Measurements from ENCODE around the gene DNASE1.
"Not testable (repeated sequence)": the region's sequence is repeated elsewhere in the genome, so short reads cannot be mapped to it uniquely, and the experiment has no call there.

The DNASE1 gene, protein sequence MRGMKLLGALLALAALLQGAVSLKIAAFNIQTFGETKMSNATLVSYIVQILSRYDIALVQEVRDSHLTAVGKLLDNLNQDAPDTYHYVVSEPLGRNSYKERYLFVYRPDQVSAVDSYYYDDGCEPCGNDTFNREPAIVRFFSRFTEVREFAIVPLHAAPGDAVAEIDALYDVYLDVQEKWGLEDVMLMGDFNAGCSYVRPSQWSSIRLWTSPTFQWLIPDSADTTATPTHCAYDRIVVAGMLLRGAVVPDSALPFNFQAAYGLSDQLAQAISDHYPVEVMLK

DNA sequence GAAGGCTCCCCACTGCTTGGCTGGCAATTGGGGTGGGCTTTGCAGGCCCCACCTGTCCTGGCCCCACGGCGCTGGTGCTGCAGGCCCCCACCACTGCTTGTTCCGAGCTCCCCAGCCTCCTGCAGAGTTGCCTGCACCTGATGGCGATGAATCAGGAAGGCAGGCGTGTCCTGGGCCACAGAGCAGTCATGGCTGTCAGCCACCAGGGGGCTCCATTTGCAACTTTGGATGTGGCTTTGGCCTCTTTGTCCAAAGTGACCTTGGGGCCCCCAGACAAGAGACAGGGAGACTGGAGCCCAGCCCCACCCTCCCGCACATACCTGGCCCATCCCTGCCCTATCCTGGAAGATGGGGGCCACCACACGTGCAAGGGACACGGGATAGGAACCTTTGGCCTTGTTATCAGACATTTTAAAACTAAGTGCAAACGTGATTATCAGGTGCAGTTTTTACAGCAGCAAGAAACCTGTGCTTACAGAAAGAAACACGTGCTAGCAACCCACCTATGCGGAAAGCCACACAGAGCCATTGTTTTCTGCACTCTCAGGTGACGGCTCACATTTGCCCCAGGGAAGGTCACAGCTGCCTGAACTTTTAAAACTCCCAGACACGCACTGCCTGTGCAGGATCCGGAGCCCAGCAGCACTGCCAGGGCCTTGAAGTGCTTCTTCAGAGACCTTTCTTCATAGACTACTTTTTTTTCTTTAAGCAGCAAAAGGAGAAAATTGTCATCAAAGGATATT lies at the start of gene DNASE1:
Gene DNASE1 (plus strand): TSS at position 443 of the 743 bp plus-strand sequence. CDS start 683 bp downstream, outside the sequence.
- peak; percentile 61 for DNase-seq

DNA sequence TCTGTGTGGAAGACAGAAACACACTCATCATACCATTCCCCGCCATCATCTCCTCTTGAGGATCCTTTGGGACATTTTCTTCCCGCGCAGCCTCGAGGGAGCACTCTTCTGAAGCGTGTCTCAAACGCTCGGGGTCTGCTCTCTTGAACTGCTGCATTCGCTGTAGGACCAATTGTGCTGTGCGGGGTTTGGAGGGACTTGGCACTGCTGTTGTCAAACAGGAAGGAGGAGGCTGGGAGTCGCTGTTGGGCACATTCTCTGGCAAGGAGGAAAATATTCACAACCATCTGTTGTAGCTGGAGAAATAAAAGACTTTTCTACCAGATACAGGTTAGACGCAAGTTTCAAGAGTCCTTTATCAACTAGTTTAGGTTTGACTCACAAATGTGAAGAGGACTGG lies 48.0 kb upstream of the DNASE1 start:
- DNase-seq, result no peak

DNA sequence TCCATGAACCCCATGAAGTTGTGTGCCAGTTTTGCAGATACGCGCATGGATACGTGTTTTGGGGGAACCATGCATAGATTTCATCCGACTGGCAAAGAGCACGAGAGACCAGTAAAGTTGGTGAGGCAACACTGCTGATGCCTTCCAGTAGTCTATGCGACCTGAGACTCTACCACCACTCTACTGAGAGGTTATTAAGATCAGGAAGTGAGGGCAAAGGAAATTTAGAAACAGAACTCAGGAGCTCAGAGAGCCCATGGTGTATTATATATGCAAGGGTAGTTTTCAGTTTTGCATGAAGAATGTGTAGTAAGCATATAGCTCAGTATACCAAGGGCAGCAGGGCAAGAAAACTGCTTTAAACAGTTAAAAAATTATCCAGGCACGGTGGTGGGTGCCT lies 47.3 kb upstream of the DNASE1 start:
- DNase-seq, result no peak

DNA sequence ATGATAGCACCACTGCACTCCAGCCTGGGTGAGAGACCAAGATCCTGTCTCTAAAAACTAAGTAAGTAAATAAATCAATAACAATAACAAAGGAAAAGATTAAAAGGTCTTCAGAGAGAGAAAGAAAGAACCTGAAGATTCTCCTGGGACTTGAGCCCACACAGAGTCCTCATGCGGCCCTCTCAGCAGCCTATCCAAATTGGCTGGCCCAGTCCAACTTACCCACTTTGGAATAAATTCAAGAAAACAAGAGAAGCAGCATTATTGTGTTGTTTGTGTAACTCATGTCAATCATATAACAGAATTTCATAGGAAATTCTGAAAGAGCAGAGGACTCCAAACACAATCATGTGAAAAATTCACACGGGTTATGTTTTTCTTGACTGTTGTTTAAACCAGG lies 46.9 kb upstream of the DNASE1 start:
- DNase-seq, result no peak

DNA sequence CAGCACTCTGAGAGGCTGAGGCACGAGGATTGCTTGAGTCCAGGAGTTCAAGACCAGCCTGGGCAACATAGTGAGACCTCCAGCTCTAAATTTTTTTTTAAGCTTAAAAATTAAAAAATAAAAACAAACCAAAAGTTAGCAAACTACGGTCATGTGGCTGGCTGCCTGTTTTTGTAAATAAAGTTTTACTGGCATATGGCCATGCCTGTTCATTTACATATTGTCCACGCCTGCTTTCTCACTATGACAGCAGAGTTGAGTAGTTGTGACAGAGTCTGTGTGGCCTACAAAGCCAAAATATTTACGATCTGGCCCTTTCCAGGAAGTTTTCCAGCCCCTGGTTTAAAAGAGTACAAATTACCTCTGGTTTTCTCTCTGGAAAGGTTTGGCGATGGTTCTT lies 46.4 kb upstream of the DNASE1 start:
- no peak for DNase-seq

DNA sequence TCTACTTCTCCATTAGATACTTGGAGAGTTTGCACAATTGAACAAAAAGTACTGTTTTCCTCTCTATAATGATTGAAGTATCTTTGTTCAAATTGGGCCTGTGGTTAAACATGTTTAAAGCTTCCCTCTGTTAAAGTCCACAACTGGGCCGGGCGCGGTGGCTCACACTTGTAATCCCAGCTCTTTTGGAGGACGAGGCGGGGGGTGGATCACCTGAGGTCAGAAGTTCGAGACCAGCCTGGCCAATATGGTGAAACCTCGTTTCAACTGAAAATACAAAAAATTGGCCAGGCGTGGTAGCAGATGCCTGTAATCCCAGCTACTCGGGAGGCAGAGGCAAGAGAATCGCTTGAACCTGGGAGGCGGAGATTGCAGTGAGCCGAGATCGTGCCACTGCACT lies 45.5 kb upstream of the DNASE1 start:
- not testable (repeated sequence) for DNase-seq

DNA sequence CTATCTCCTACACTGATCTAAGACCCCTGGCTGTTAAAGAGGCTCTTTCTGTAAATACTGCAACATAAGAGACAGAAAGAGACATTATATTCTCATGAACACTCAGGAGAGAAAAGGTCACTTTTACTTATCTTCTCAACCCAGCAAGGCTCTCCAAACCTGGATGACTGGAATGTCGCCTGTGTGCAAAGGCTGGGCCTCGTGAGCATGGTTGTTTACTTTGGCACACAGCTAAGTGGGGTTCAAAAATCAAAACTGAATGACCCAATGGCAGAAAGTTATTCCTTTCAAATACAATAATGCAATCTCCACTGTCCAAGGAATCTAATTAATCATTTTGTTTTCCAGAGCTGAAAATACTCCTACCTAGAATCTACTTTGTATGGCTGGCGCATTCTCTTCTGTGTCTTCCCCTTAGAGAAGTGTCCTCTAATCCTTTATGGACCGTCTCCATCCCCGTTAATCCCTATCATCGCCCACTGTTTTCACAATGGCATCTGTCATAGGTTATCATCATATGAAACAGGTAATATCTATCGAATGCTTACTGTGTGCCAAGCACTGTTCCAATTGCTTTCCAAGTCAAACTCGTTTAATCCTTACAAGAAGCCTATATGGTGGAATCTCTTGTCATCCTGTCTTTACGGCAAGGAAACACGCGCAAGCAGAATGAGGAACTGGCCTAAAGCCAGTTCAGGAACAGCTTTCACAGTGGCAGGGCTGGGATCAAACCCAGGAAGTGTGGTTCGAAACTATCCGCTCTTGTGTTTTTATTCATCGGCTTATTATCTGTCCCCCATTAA lies 44.4 kb upstream of the DNASE1 start:
- no peak for DNase-seq

DNA sequence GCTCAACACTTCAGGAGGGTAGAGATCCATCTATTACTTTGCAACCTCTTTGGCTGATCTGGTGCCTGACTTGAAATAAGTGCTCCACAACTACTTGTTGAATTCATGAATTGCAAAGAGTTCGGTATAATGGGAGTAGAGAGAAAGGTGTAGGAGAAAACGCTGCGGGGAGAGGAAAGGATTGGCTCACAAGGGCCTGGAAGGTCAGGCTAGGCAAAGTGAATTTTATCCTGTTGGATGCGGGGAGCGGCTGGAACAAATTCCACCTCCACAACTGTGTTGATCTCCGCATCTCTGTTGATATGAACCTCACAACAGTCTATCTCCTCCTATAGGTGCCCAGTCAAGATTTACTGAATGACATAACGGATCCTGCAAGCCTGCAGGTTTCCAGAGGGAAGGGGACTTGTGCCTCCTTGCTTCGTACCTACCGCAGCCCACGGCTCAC lies 43.8 kb upstream of the DNASE1 start:
- DNase-seq, result no peak

DNA sequence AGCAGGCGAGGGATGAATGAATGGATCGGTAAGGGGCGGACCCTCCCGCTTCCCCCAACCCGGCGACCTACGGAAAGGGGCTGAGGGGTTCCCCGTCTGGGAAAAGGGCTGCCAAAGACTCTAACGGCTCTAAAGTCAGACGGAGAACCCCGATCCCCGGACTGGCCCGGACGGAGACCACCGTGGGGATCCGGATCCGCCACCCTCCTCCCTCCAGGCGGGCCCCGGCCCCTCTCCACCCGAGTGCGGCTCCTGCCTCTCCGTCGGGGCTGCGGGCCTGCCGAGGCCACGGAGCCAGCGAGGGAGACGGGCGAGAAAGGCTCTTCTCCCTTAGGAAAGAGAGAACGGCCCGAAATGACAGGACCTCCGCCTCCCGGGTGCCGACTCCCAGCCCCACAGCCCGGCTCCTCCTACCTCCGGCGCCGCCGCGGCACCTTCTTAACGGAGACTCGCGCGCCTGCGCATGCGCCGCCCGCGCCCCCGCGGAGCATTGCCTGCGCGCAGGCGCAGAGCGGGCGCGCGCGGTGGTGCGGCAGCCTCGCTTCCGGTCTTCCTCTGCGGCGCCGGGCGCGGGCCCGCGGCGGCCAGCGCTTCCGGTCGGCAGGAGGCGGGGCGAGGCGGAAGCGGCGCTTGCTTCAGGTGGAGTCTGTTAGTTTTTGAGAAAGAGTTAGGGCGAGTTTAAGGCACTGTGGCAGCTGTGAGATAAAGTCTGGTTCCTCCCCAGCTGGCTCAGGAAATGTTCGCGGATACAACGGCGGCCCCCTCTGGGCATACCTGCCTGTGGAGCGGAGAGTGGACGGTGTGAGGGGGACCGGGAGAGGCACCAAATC lies 43.1 kb upstream of the DNASE1 start, which contains the start of gene SLX4:
Gene SLX4 (minus strand): TSS at position 461 of the 830 bp plus-strand sequence. CDS start 2,642 bp downstream, outside the sequence.
- peak; percentile 89 for DNase-seq

DNA sequence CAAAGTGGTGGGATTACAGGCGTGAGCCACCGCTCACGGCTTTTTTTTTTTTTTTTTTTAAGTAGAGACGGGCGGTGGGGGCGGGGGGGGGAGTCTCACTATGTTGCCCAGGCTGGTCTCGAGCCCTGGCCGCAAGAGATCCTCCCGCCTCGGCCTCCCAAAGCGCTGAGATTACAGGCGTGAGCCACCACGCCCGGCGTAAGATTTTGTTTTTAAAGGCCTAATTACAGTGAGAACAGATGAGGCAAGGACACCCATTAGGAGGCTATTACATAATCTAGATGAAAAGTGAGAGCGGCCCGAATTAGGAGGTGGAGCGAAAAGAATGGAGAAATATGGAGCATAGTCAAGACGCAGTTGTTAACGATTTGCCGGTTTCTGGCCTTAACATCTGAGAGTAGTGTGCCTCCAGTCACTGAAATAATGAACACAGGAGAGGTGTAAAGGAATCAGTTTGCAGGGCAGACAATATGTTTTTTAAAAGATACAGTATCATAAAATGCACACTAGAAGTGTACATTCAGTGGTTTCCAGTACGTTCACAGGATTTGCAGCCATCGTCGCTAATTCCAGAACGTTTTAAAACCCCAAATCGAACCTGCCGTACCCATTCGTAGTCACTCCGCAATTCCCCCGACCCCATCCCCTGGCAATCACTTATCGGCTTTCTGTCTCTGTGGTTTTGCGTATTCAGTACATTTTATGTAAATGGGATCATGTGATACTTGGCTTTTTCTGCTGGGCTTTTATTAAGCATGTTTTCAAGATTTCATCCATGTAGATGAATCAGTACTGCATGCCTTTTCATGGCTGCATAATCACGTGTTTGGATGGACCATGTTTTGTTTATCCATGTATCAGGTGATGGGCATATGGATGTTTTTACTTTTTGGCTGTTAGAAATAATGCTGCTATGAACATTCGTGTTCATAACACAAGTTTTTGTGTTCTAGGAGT lies 41.7 kb upstream of the DNASE1 start:
- DNase-seq, result no peak

DNA sequence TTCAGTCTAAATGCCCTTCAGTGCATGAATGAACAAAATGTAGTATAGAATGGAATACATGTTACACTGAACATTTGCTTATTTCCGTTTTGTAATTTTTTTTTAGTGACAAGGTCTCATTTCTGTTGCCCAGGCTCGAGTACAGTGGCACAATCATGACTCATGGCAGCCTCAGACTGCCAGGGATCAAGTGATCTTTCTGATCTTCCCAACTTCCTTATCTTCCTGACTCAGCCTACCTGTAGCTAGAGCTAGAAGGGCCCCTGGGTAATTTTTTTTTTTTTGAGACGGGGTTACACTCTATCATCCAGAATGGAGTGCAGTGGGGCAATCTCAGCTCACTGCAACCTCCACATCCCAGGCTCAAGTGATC lies 35.7 kb upstream of the DNASE1 start:
- DNase-seq, result no peak

DNA sequence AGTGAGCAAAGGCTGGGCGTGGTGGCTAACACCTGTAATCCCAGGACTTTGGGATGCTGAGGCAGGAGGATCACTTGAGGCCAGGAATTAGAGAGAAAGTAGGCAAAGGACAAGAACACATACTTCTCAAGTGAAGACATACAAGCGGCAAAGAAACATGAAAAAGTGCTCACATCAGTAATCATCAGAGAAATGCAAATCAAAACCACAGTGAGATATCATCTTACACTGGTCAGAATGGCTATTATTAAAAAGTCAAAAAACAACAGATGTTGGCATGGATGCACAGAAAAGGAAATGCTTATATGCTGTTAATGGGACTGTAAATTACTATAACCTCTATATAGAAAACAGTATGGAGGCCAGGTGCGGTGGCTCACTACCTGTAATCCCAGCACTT lies 30.8 kb upstream of the DNASE1 start:
- no peak for DNase-seq

DNA sequence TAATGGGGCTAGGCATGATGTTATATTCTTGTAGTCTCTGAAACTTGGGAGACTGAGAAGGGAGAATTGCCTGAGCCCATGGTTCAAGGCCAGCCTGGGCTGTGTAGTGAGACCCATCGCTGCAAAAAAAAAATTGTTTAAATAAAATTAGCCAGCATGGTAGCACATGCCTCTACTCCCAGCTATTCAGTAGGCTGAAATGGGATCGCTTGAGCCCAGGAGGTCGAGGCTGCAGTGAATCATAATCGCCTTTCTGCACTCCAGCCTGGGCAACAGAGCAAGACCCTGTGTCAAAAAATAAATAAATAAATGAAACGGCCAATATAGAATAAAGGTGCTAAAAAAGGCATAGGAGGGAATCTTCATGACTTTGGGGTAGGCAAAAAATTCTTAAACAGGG lies 29.2 kb upstream of the DNASE1 start:
- no peak for DNase-seq

DNA sequence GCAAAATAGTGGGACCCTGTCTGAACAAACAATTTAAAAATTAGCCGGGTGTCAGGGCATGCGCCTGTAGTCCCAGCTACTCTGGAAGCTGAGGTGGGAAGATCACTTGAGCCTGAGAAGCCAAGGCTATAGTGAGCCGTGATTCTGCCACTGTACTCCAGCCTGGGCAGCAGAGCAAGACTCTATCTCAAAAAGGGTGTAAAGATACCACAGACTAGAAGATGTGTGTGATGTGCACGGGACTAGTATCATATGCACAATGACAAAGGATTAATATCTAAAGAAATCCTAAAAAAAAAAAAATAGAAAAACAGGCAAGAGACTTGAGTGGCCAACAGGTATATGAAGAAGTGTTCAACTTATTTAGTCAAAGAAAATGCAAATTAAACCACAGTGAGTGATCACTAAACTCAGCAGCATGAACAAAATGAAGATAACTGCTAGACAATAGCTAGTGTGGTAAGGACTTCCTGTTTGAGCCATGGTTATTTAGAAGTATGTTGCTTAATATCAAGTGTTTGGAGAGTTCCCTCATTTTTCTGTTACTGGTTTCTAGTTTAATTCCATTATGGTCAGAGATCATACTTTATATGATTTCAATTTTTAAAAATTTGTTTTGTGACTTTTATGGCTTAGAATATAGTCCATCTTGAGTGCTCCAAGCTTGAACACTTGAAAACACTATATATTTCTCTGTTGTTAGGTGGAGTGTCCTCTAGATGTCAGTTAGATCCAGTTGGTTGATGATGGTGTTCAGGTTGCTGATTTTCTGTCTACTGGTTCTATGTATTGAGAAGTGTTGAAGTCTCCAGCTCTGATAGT lies 28.4 kb upstream of the DNASE1 start:
- no peak for DNase-seq

DNA sequence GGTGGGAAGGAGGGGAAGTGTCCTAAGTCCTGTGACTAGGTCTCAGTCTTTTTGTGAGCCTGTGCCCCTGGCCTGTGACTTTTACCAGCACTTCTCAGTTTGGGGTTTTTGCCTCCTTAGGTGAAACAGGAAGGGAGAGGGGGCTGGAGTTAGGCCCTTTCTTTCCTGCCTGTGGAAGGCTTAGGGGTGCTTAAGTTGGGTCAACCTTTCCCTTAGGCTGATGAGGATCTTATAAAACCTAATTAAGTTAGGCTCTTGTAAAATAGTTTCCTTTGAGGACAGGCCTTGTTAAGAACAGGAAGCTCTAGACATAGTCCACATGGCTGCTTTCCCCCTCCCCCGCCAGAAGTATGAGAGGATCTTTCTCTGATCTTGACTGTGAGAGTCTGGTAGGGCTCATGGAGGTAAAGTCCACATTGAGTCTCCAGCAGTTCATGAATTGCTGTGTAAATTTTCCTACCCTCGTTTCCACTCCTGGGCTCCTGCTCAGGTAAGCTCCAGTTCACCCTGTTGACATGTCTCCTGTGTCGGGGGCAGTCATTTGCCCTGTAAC lies 17.0 kb upstream of the DNASE1 start:
- DNase-seq, result peak; percentile 20

DNA sequence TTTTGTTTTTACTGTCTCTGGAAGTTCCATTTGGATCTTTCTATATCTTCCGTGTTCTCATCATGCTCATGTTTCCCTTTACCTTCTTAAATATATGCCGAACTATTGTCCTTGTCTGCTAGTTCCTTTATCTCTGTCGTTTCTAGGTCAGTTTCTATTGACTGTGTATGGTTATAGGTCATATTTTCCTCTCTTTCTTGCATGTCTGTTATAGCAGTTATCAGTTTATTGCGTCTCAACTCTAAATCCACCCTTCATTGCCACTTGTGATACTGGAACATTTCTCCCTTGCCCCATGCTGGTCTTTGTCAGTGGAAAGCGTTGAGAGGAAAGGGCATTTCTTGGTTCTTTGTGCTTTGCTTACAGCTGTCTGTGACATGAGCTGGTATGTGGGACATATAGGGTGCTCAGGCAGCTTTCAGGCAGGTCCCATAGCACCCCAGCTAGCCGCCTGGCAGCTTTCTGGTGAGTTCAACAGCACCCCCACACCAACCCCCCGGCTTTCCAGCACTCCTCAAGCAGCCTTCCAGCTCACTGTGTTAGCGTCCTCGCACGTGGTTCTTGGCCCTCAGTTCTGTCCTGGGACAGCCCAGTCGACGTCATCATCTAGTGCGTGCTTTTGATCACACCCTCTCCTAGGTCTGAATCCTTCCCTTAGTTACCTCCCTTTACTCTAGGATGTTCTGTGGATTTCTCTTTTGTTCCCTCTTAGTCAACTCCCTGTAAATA lies 15.4 kb upstream of the DNASE1 start:
- DNase-seq, result no peak

DNA sequence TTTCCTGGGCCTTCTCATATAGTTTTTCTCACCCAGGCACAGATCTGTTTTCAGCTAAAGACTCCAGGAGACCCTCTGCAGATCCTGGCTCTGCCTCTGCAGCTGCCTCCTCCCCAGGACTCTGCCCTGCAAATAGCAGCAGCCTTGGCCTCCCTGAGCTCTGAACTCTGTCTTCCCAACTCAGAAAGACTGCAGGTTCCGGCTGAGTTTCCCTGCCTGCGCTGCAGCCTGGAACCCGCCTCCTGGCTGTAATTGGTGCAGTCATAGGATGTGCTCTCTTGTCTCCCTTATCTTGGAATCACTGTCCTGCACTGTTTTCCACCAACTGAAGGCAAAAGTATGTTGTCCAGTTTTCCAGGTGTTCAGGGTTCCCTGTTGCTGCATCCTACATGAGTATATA lies 14.3 kb upstream of the DNASE1 start:
- no peak for DNase-seq

DNA sequence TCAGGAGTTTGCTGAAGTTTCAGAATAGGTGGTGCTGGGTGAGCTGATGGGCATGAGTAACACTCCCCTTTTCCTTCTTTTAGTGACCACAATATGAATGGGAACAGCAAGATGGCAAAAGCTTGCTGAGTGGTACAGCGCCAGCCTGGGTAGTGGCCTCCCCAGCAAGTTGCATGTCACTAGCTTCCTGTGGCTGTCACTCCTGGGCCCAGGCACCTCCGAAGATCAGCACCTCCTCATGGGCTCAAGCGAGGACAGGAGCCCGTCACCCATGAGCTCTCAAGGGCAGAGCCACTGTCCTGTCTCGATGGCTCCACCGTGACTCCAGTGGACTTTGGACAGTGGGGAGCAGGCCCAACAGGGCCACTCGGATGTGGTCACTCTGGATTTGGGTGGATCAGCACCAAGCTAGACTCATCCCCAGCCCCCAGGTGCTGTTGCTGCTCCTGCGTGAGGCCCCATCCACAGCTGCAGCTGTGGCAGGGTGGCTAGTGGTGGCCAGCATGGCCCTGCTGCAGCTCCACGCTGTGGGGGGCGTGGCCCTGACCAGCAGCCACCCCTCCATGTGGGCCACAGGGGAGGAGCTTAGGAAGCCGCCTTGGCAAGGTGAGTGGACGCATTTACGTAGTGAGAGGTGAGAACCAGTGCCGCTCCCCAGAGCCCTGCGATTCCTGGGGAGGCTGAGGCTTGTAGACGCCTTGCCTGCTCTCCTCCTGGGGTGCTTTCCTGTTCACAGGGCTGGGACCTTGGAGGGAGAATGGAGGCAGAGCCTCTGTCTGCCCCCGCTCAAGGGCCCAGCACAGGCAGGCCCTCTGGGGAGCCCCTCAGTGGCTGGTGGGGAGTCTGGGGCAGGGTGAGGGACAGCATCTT lies 13.6 kb upstream of the DNASE1 start:
- DNase-seq, result no peak

Data from activated naive CD4-positive, alpha-beta T cell treated with Interleukin-2 at 50 U/mL for 16 hours (primary cell).